ENCODE measurements around the gene OCA2. TPM values are rescaled to one million over a fixed set of nuclear protein-coding genes. Genes with fewer than 3 reads are reported as not detected.

The OCA2 gene
- total RNA-seq, 1 donor, result not detected

DNA sequence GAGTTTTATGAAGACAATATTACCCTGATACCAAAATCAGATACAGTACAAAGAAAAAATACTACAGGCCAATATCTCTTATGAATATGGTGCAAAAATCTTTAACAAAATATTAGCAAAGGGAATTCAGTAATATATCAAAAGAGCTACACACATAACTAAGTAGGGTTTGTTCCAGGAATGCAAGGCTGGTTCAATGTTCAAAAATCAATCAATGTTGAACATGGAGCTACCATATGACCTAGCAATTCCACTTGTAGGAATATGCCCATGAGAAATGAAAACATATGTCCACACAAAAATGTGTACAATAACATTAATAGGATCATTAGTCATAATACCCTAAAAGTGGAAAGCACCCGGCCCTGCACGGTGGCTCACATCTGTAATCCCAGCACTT lies 7.8 kb downstream of the OCA2 start:
- no peak overlapping the region for H3K4me3 ChIP-seq (ENCODE audit: low read depth, low read length)
- no peak for DNase-seq (ENCODE audit: low read depth)
- TF ChIP-seq, protein P1, sequence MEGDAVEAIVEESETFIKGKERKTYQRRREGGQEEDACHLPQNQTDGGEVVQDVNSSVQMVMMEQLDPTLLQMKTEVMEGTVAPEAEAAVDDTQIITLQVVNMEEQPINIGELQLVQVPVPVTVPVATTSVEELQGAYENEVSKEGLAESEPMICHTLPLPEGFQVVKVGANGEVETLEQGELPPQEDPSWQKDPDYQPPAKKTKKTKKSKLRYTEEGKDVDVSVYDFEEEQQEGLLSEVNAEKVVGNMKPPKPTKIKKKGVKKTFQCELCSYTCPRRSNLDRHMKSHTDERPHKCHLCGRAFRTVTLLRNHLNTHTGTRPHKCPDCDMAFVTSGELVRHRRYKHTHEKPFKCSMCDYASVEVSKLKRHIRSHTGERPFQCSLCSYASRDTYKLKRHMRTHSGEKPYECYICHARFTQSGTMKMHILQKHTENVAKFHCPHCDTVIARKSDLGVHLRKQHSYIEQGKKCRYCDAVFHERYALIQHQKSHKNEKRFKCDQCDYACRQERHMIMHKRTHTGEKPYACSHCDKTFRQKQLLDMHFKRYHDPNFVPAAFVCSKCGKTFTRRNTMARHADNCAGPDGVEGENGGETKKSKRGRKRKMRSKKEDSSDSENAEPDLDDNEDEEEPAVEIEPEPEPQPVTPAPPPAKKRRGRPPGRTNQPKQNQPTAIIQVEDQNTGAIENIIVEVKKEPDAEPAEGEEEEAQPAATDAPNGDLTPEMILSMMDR (IDR thresholded peaks at IDR 0.05; ENCODE audit: insufficient read depth, low read length), result no peak

DNA sequence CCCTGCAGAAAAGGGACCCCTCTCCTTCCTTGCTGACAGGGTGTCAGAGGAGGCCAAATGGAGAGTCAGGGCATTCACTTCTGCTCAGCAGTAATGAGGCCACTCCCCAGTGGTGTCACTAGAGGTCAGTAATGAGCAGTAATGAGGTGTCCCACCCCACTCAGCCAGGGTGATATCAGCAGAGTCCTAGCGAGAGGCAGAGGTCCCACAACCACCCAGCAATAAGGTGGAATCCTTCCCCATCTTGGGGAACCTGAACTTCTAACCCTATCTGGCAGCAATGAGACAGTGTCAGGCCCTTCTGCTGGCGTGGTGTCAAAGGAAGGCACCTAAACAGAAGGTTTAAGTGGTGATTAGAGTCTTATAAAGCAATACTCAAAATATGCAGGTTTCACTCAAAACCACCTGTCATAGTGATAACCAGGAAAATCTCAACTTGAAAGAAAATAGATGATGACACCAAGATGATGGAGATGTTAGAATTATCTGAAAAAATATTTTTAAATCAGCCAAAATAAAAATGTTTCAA lies 12.9 kb downstream of the OCA2 start:
- DNase-seq (ENCODE audit: low read depth), result peak; percentile 57
- H3K4me3 ChIP-seq (ENCODE audit: low read depth, low read length), result no peak overlapping the region
- TF ChIP-seq, protein P1 (IDR thresholded peaks at IDR 0.05; ENCODE audit: insufficient read depth, low read length), result peak; percentile 87

DNA sequence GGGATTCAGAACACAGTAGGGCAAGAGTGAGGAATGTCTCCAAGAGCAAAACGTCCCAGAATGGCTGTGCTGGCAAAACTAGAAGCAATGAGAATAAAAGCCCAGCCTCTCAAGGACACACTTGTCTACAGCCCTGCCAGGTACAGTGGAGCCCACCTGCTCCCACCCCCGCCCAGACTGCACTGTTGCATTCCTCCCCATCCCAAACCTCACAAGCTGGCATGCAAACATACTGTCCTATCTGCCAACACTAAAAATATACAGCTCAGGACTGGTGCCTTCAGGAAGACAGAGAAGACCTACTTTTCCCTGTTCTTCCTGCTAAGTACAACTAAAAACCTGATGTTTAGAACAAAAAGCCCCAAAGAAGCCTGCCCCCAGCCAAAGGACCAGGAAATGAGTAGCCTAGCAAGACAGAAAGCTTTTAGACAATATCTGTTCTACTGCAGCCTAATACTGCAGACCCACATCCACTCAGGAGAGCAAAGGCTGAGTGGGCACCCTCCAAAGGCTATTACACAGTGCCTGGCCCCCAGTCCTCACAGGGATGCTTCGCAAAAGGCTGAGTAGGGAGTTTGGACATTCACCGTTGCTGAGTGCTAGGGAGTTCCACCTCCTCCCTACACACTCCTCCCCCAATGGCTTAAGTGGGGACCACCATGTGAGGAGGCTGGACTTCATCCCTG lies 13.5 kb downstream of the OCA2 start:
- no peak overlapping the region for H3K4me3 ChIP-seq (ENCODE audit: low read depth, low read length)
- DNase-seq (ENCODE audit: low read depth), result no peak
- TF ChIP-seq, protein P1 (IDR thresholded peaks at IDR 0.05; ENCODE audit: insufficient read depth, low read length), result no peak

DNA sequence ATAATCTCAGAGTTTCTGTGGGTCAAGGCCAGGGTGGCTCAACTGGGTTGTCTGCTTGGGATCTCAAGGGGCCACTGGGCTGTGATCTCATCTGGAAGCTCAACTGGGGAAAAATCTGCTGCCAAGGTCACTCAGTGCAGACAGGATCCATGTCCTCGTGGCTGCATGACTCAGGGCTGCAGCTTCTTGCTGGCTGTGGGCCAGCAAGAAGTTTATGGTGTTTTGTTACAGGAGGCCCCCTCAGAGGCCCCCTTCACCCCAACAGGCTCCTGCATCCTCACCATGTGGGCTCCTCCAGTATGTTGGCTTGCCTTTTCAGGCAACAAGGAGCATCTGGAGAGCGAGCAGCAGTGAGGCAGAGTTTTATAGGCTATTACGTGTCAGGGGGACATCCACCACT lies 14.6 kb downstream of the OCA2 start:
- no peak overlapping the region for H3K4me3 ChIP-seq (ENCODE audit: low read depth, low read length)
- no peak for DNase-seq (ENCODE audit: low read depth)
- TF ChIP-seq, protein P1 (IDR thresholded peaks at IDR 0.05; ENCODE audit: insufficient read depth, low read length), result no peak

- DNase-seq (ENCODE audit: low read depth), result no peak
- TF ChIP-seq, protein P1 (IDR thresholded peaks at IDR 0.05; ENCODE audit: insufficient read depth, low read length), result no peak
- H3K4me3 ChIP-seq (ENCODE audit: low read depth, low read length), result no peak overlapping the region
Measured at GRCh38 chr15:28082891-28083684, 16.0 kb downstream of the OCA2 start.

- DNase-seq (ENCODE audit: low read depth), result no peak
- TF ChIP-seq, protein P1 (IDR thresholded peaks at IDR 0.05; ENCODE audit: insufficient read depth, low read length), result no peak
- H3K4me3 ChIP-seq (ENCODE audit: low read depth, low read length), result no peak overlapping the region
Measured at GRCh38 chr15:28081594-28081993, 17.5 kb downstream of the OCA2 start.
